Hematopoietic multipotent progenitor cell treated with erythropoietin and hydrocortisone succinate and interleukin-3 and kit ligand, for 6 days (in vitro differentiated cells): ENCODE measurements around the gene GPR39.

ENCODE experiments used
- DNase-seq: peaks from one replicate; pipeline ENCODE4 v3.0.0-alpha.2; 2015

The GPR39 gene

GRCh38 chr2:132607426-132608090, 191.0 kb downstream of the GPR39 start:
- no peak for DNase-seq

- DNase-seq, result no peak
Measured at GRCh38 chr2:132608311-132608710, 191.7 kb downstream of the GPR39 start.

GRCh38 chr2:132609101-132609890, 192.7 kb downstream of the GPR39 start:
- no peak for DNase-seq

GRCh38 chr2:132611719-132612118, 195.1 kb downstream of the GPR39 start:
- no peak for DNase-seq

GRCh38 chr2:132615329-132616085, 198.9 kb downstream of the GPR39 start:
- DNase-seq, result no peak

- DNase-seq, result no peak
Measured at GRCh38 chr2:132617989-132618388, 201.4 kb downstream of the GPR39 start.

GRCh38 chr2:132618734-132619133, 202.1 kb downstream of the GPR39 start:
- DNase-seq, result no peak

- no peak for DNase-seq
Measured at GRCh38 chr2:132620115-132620514, 203.5 kb downstream of the GPR39 start.

GRCh38 chr2:132621131-132621875, 204.7 kb downstream of the GPR39 start:
- DNase-seq, result no peak

- peak; percentile 8 for DNase-seq
Measured at GRCh38 chr2:132623096-132623839, 206.7 kb downstream of the GPR39 start.

- no peak for DNase-seq
Measured at GRCh38 chr2:132627536-132627935, 210.9 kb downstream of the GPR39 start.

- no peak for DNase-seq
Measured at GRCh38 chr2:132632000-132632649, 215.5 kb downstream of the GPR39 start.

GRCh38 chr2:132633635-132634034, 217.0 kb downstream of the GPR39 start:
- DNase-seq, result no peak

- DNase-seq, result no peak
Measured at GRCh38 chr2:132636346-132636745, 219.7 kb downstream of the GPR39 start.

- DNase-seq, result no peak
Measured at GRCh38 chr2:132638313-132639040, 221.9 kb downstream of the GPR39 start.

GRCh38 chr2:132640116-132640515, 223.5 kb downstream of the GPR39 start:
- DNase-seq, result no peak

GRCh38 chr2:132641819-132642218, 225.2 kb downstream of the GPR39 start:
- DNase-seq, result no peak

- no peak for DNase-seq
Measured at GRCh38 chr2:132642415-132642814, 225.8 kb downstream of the GPR39 start.

GRCh38 chr2:132645176-132645575, 228.6 kb downstream of the GPR39 start:
- no peak for DNase-seq

GRCh38 chr2:132645722-132646539, 229.3 kb downstream of the GPR39 start:
- peak; percentile 46 for DNase-seq
